Neural cell (in vitro differentiated cells): ENCODE data around the gene EFCAB6. TPM values are rescaled to one million over a fixed set of nuclear protein-coding genes. Genes with fewer than 3 reads are reported as not detected.

Source experiments
- H2AFZ ChIP-seq: fragments of 200-600, 300-800 bp; sonication (generic), shearing (Covaris generic); 2 replicates; pipeline ENCODE4 v1.6.0; 2014; ENCODE audit warnings: low read depth, mild to moderate bottlenecking, antibody characterized with exemption, low read length, moderate library complexity
- H3F3A ChIP-seq: fragments of 200-600 bp; shearing (Covaris generic); 2 replicates; pipeline ENCODE4 v1.6.1; 2016; ENCODE audit warnings: mild to moderate bottlenecking, moderate library complexity, mixed read lengths, antibody characterized with exemption, low read length; ENCODE audit not compliant: insufficient read depth, poor library complexity, severe bottlenecking
- H3K27ac ChIP-seq: fragments of 200-600, 300-800 bp; sonication (generic), shearing (Covaris generic); 2 replicates; pipeline ENCODE4 v1.5.1; 2014; ENCODE audit warnings: mild to moderate bottlenecking, low read length, moderate library complexity
- H3K27me3 ChIP-seq: fragments of 300-800, 200-600 bp; sonication (generic), shearing (Covaris generic); 2 replicates; pipeline ENCODE4 v1.6.0; 2014; ENCODE audit warnings: mild to moderate bottlenecking, low read depth, low read length, moderate library complexity; ENCODE audit not compliant: insufficient read depth
- H3K36me3 ChIP-seq: fragments of 300-800, 200-600 bp; sonication (generic), shearing (Covaris generic); 2 replicates; pipeline ENCODE4 v1.5.1; 2014; ENCODE audit warnings: mild to moderate bottlenecking, antibody characterized with exemption, low read length, moderate library complexity; ENCODE audit not compliant: insufficient read depth
- H3K4me2 ChIP-seq: fragments of 300-800, 200-600 bp; sonication (generic), shearing (Covaris generic); 2 replicates; pipeline ENCODE4 v1.6.0; 2014; ENCODE audit warnings: mild to moderate bottlenecking, low read length
- H3K4me3 ChIP-seq: fragments of 300-800, 200-600 bp; sonication (generic), shearing (Covaris generic); 2 replicates; pipeline ENCODE4 v1.5.1; 2014; ENCODE audit warnings: mild to moderate bottlenecking, low read length, moderate library complexity
- H3K79me2 ChIP-seq: fragments of 200-600 bp; shearing (Covaris generic); replicated peaks from 2 replicates; pipeline ENCODE4 v1.6.0; 2014; ENCODE audit warnings: mild to moderate bottlenecking, low read length, moderate library complexity; ENCODE audit not compliant: insufficient read depth
- H3K9ac ChIP-seq: fragments of 300-800, 200-600 bp; sonication (generic), shearing (Covaris generic); 2 replicates; pipeline ENCODE4 v1.6.1; 2016; ENCODE audit warnings: mild to moderate bottlenecking, low read length, mixed read lengths
- H3K9me2 ChIP-seq: fragments of 200-600 bp; shearing (Covaris generic); 2 replicates; pipeline ENCODE4 v1.6.1; 2016; ENCODE audit warnings: mild to moderate bottlenecking, low read length, mixed read lengths; ENCODE audit not compliant: insufficient read depth
- H3K9me3 ChIP-seq: fragments of 200-600, 300-800 bp; sonication (generic), shearing (Covaris generic); 2 replicates; pipeline ENCODE4 v1.6.1; 2016; ENCODE audit warnings: mild to moderate bottlenecking, mixed run types, low read length, moderate library complexity, mixed read lengths
- H4K20me1 ChIP-seq: fragments of 200-600 bp; shearing (Covaris generic); 2 replicates; pipeline ENCODE4 v1.6.1; 2016; ENCODE audit warnings: mild to moderate bottlenecking, mixed run types; ENCODE audit not compliant: insufficient read depth
- EP300 ChIP-seq: fragments of 450-650 bp; conservative IDR thresholded peaks from 2 replicates; pipeline ENCODE4 v1.6.1; 2014; ENCODE audit warnings: antibody characterized with exemption, mild to moderate bottlenecking, moderate library complexity; ENCODE audit not compliant: poor library complexity, severe bottlenecking
- EZH2 ChIP-seq: fragments of 200-600, 300-800 bp; shearing (Covaris generic), sonication (generic); IDR thresholded peaks from 2 replicates; pipeline ENCODE4 v1.6.1; 2014; ENCODE audit warnings: antibody characterized with exemption, low read length, borderline replicate concordance, mild to moderate bottlenecking; ENCODE audit not compliant: insufficient read depth, poor library complexity, severe bottlenecking
- MXI1 ChIP-seq: fragments of 450-650 bp; conservative IDR thresholded peaks from 2 replicates; pipeline ENCODE4 v1.6.1; 2014; ENCODE audit warnings: antibody characterized with exemption, mild to moderate bottlenecking; ENCODE audit not compliant: poor library complexity, severe bottlenecking
- POLR2AphosphoS5 ChIP-seq: IDR thresholded peaks from 2 replicates; pipeline ENCODE4 v1.6.1; 2012
- RAD21 ChIP-seq: fragments of 450-650 bp; conservative IDR thresholded peaks from 2 replicates; pipeline ENCODE4 v1.6.1; 2014; ENCODE audit warnings: antibody characterized with exemption, mild to moderate bottlenecking, moderate library complexity
- SMC3 ChIP-seq: fragments of 450-650 bp; conservative IDR thresholded peaks from 2 replicates; pipeline ENCODE4 v1.6.1; 2014; ENCODE audit warnings: antibody characterized with exemption, mild to moderate bottlenecking, moderate library complexity; ENCODE audit not compliant: poor library complexity
- TAF1 ChIP-seq: IDR thresholded peaks from 2 replicates; pipeline ENCODE4 v1.6.1; 2012; ENCODE audit warnings: low read depth
- polyA plus RNA-seq: library from polyadenylated mRNA; depleted of rRNA; stranded (reverse); fragments of >200 nt; gene quantifications from 2 replicates; pipeline ENCODE4 v1.2.3, GENCODE V29; 2014
- TF ChIP-seq, protein P1 (sequence below): fragments of 450-650 bp; IDR thresholded peaks from 2 replicates; pipeline ENCODE4 v1.5.1; 2014; ENCODE audit warnings: antibody characterized with exemption, mild to moderate bottlenecking, moderate library complexity; ENCODE audit not compliant: poor library complexity, severe bottlenecking
- TF ChIP-seq, protein P2 (sequence below): IDR thresholded peaks from 2 replicates; pipeline ENCODE4 v1.6.1; 2012; ENCODE audit warnings: borderline replicate concordance

The EFCAB6 gene
- polyA plus RNA-seq, 1 donor from 2014 or later: 1.4 TPM

DNA sequence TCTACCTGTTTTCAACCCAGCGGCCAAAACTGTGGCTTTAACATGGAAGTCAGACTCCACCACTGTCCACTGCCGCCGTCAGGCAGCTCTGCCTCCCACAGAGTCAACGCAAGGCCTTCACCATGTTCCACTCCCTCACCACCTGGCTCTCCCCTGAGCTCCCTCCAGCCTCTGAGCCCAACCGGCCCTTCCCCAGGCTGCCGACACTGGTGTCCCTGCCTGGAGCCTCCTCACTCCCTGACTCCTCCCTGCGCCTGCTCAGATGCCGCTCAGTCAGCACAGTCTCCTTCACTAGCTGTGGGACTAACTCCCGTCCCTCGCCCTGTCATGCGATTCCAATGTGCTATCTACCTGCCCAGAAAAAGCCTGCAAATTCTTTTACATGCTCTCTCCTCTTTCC, 33.9 kb upstream of the EFCAB6 start:
- Histone ChIP-seq H3K27ac (no peak overlapping the region), H4K20me1 (no peaks in the 10 kb centered on the region), H3K27me3 (no peaks in the 10 kb centered on the region), H3K79me2 (no peaks in the 10 kb centered on the region), H3K9ac (no peak overlapping the region), H3K9me3 (no peaks in the 10 kb centered on the region), H3K4me3 (no peak overlapping the region), H3F3A (no peaks in the 10 kb centered on the region), H2AFZ (no peak overlapping the region), H3K9me2 (no peaks in the 10 kb centered on the region), H3K36me3 (no peaks in the 10 kb centered on the region), H3K4me2 (no peak overlapping the region)
- TF ChIP-seq, protein P1, sequence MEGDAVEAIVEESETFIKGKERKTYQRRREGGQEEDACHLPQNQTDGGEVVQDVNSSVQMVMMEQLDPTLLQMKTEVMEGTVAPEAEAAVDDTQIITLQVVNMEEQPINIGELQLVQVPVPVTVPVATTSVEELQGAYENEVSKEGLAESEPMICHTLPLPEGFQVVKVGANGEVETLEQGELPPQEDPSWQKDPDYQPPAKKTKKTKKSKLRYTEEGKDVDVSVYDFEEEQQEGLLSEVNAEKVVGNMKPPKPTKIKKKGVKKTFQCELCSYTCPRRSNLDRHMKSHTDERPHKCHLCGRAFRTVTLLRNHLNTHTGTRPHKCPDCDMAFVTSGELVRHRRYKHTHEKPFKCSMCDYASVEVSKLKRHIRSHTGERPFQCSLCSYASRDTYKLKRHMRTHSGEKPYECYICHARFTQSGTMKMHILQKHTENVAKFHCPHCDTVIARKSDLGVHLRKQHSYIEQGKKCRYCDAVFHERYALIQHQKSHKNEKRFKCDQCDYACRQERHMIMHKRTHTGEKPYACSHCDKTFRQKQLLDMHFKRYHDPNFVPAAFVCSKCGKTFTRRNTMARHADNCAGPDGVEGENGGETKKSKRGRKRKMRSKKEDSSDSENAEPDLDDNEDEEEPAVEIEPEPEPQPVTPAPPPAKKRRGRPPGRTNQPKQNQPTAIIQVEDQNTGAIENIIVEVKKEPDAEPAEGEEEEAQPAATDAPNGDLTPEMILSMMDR: no peak
- TF ChIP-seq POLR2AphosphoS5 (no peak), SMC3 (no peak), EP300 (no peak), MXI1 (no peak), EZH2 (no peak), TAF1 (no peak), RAD21 (no peak)
- TF ChIP-seq, protein P2, sequence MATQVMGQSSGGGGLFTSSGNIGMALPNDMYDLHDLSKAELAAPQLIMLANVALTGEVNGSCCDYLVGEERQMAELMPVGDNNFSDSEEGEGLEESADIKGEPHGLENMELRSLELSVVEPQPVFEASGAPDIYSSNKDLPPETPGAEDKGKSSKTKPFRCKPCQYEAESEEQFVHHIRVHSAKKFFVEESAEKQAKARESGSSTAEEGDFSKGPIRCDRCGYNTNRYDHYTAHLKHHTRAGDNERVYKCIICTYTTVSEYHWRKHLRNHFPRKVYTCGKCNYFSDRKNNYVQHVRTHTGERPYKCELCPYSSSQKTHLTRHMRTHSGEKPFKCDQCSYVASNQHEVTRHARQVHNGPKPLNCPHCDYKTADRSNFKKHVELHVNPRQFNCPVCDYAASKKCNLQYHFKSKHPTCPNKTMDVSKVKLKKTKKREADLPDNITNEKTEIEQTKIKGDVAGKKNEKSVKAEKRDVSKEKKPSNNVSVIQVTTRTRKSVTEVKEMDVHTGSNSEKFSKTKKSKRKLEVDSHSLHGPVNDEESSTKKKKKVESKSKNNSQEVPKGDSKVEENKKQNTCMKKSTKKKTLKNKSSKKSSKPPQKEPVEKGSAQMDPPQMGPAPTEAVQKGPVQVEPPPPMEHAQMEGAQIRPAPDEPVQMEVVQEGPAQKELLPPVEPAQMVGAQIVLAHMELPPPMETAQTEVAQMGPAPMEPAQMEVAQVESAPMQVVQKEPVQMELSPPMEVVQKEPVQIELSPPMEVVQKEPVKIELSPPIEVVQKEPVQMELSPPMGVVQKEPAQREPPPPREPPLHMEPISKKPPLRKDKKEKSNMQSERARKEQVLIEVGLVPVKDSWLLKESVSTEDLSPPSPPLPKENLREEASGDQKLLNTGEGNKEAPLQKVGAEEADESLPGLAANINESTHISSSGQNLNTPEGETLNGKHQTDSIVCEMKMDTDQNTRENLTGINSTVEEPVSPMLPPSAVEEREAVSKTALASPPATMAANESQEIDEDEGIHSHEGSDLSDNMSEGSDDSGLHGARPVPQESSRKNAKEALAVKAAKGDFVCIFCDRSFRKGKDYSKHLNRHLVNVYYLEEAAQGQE: no peak

DNA sequence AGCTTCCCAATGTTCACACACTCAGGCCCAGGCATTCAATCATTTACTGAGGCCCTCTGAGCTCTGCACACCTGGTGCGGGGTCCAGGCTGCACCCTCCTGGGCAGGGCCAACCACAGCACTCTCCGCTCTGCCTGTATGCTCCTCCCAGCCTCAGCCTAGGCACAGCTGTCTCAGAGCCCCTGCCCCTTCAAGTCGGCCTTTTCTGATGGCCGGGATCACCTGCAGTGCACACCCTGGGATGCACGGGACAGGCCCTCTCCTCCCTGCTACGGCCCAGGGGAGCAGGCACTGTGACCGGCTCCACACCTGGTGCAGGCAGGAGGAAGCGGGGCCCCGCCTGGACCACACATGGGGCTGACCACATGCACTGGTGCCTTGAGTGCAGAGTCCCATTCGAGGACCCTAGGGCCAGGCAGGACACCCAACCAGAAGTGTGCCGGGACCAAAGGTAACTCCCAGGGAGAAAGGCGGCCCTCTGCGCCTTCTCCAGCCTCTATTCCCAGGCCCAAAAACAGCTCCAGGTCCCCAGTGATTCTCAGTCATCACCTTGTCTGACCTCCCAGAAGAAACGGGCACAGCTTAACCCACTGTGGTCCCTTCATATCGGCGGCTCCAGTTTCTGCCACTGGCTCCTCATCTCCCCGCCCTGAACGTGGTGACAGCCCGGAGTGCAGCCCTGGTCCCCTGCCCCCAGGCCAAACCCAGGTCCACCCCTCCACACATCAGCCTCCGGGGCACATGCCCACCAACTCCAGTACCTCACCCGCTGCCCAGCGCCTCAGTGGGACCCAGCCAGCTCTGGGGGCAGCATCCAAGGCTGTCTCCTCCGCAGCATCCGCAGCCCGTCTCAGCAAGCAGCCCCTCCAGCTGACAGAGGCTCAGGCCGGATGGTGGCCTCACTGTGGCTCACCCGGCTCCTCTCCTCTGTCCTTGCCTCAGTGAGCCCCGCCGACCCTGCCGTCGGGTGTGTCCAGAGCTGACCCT, 32.7 kb upstream of the EFCAB6 start:
- H3K4me2 ChIP-seq: no peak overlapping the region
- no peak overlapping the region for H3K9ac ChIP-seq
- no peaks in the 10 kb centered on the region for H3F3A ChIP-seq
- no peaks in the 10 kb centered on the region for H3K79me2 ChIP-seq
- no peaks in the 10 kb centered on the region for H3K9me2 ChIP-seq
- no peak overlapping the region for H3K4me3 ChIP-seq
- H3K27ac ChIP-seq: no peak overlapping the region
- no peaks in the 10 kb centered on the region for H3K27me3 ChIP-seq
- no peaks in the 10 kb centered on the region for H4K20me1 ChIP-seq
- TF ChIP-seq, protein P1: no peak
- TF ChIP-seq, protein P2: no peak
- TF ChIP-seq TAF1: no peak
- no peak for TF ChIP-seq MXI1
- TF ChIP-seq EP300: no peak
- TF ChIP-seq EZH2: no peak
- no peak for TF ChIP-seq RAD21
- TF ChIP-seq POLR2AphosphoS5: no peak
- no peak for TF ChIP-seq SMC3
- no peak overlapping the region for H2AFZ ChIP-seq
- no peaks in the 10 kb centered on the region for H3K9me3 ChIP-seq
- no peaks in the 10 kb centered on the region for H3K36me3 ChIP-seq
